DOHH2 (cell line): ENCODE results near the gene COL2A1.

ENCODE experiments used
- H3F3A ChIP-seq: fragments of 200-600 bp; sonication (generic), shearing (Covaris generic); 2 replicates; pipeline ENCODE4 v1.6.0; 2016; ENCODE audit warnings: antibody characterized with exemption, mild to moderate bottlenecking; ENCODE audit not compliant: control insufficient read depth, insufficient read depth
- H3K27ac ChIP-seq: fragments of 200-600 bp; sonication (generic); 2 replicates; pipeline ENCODE4 v1.5.1; 2014; ENCODE audit warnings: low read depth, mild to moderate bottlenecking, low read length, moderate library complexity
- H3K27me3 ChIP-seq: fragments of 200-600 bp; sonication (generic); 2 replicates; pipeline ENCODE4 v1.6.1; 2014; ENCODE audit warnings: mild to moderate bottlenecking, low read length, mixed read lengths; ENCODE audit not compliant: control insufficient read depth
- H3K36me3 ChIP-seq: fragments of 200-600 bp; sonication (generic); 2 replicates; pipeline ENCODE4 v1.6.1; 2014; ENCODE audit warnings: mild to moderate bottlenecking, low read length, moderate library complexity, mixed read lengths; ENCODE audit not compliant: control insufficient read depth
- H3K4me1 ChIP-seq: fragments of 200-600 bp; sonication (generic); 2 replicates; pipeline ENCODE4 v1.6.1; 2014; ENCODE audit warnings: mild to moderate bottlenecking, low read length, mixed read lengths; ENCODE audit not compliant: control insufficient read depth
- H3K4me2 ChIP-seq: fragments of 200-600 bp; sonication (generic); 2 replicates; pipeline ENCODE4 v1.6.0; 2014; ENCODE audit warnings: mild to moderate bottlenecking, low read length, moderate library complexity
- H3K4me3 ChIP-seq: fragments of 200-600 bp; sonication (generic); 2 replicates; pipeline ENCODE4 v1.5.1; 2014; ENCODE audit warnings: mild to moderate bottlenecking, low read length, mixed read lengths
- H3K79me2 ChIP-seq: fragments of 200-600 bp; sonication (generic); 2 replicates; pipeline ENCODE4 v1.6.1; 2014; ENCODE audit warnings: mild to moderate bottlenecking, low read length, mixed read lengths; ENCODE audit not compliant: control insufficient read depth
- H3K9me2 ChIP-seq: fragments of 200-600 bp; sonication (generic); replicated peaks from 2 replicates; pipeline ENCODE4 v1.6.1; 2014; ENCODE audit warnings: mild to moderate bottlenecking, low read length, mixed read lengths; ENCODE audit not compliant: control insufficient read depth
- H3K9me3 ChIP-seq: fragments of 200-600 bp; sonication (generic); 2 replicates; pipeline ENCODE4 v1.6.1; 2014; ENCODE audit warnings: antibody characterized with exemption, low read length, mixed read lengths; ENCODE audit not compliant: control insufficient read depth, insufficient read depth
- H4K20me1 ChIP-seq: fragments of 200-600 bp; sonication (generic); 2 replicates; pipeline ENCODE4 v1.6.0; 2014; ENCODE audit warnings: low read depth, mild to moderate bottlenecking, antibody characterized with exemption, low read length, moderate library complexity; ENCODE audit not compliant: control insufficient read depth, insufficient read depth
- CTCF ChIP-seq: fragments of 200-600 bp; sonication (generic); IDR thresholded peaks from one replicate; pipeline ENCODE4 v1.5.1; 2014; ENCODE audit warnings: antibody characterized with exemption, mild to moderate bottlenecking, low read depth, low read length; ENCODE audit not compliant: poor library complexity, severe bottlenecking
- EZH2phosphoT487 ChIP-seq: fragments of 200-600 bp; sonication (generic); IDR thresholded peaks from 2 replicates; pipeline ENCODE4 v1.6.1; 2017; ENCODE audit warnings: borderline replicate concordance, mild to moderate bottlenecking, antibody characterized with exemption, low read length, moderate library complexity, mixed read lengths

COL2A1 gene

GRCh38 chr12:48019639-48020265, 15.5 kb upstream of the COL2A1 start:
- H4K20me1 ChIP-seq, result no peaks in the 10 kb centered on the region
- no peaks in the 10 kb centered on the region for H3K9me3 ChIP-seq
- no peak overlapping the region for H3K4me3 ChIP-seq
- H3K27me3 ChIP-seq, result peaks cover 20% of the 10 kb centered on the region; the same call in 1 of the 2 replicates
- no peaks in the 10 kb centered on the region for H3K36me3 ChIP-seq
- no peaks in the 10 kb centered on the region for H3F3A ChIP-seq
- no peak overlapping the region for H3K27ac ChIP-seq
- H3K79me2 ChIP-seq, result no peaks in the 10 kb centered on the region
- H3K4me2 ChIP-seq, result no peak overlapping the region
- no peaks in the 10 kb centered on the region for H3K9me2 ChIP-seq
- no peaks in the 10 kb centered on the region for H3K4me1 ChIP-seq
- TF ChIP-seq CTCF (no peak), EZH2phosphoT487 (no peak)

DNA sequence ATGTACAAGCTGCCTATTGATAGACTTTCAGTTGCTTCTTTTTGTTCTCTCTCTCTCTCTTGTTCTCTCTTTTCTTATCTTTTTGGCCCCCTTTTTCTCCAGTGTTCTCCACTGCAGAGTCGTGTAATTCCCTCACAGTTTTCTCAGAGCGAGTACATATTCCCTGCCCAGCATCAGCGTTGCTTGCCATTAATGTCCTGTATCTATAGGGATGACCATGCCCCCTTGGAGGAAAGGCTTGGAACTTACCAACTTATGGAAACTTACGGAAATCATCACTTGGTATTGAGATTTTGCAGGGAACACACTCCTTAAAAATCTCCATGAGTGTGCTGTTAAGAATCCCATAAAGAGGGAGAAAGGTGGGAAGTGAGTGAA, 14.3 kb upstream of the COL2A1 start:
- H3K27ac ChIP-seq, result no peak overlapping the region
- H3K79me2 ChIP-seq, result no peaks in the 10 kb centered on the region
- no peaks in the 10 kb centered on the region for H3K9me2 ChIP-seq
- H3K36me3 ChIP-seq, result no peaks in the 10 kb centered on the region
- TF ChIP-seq EZH2phosphoT487, result no peak
- TF ChIP-seq CTCF, result no peak
- H3K4me2 ChIP-seq, result no peak overlapping the region
- H3K4me1 ChIP-seq, result no peaks in the 10 kb centered on the region
- peaks cover 20% of the 10 kb centered on the region; the same call in 1 of the 2 replicates for H3K27me3 ChIP-seq
- no peaks in the 10 kb centered on the region for H3F3A ChIP-seq
- H4K20me1 ChIP-seq, result no peaks in the 10 kb centered on the region
- H3K9me3 ChIP-seq, result no peaks in the 10 kb centered on the region
- H3K4me3 ChIP-seq, result no peak overlapping the region

- Histone ChIP-seq H3K4me3 (no peak overlapping the region), H3K36me3 (no peaks in the 10 kb centered on the region), H3K27ac (no peak overlapping the region), H3K27me3 (peaks cover 17% of the 10 kb centered on the region; the same call in 1 of the 2 replicates), H3F3A (no peaks in the 10 kb centered on the region), H4K20me1 (no peaks in the 10 kb centered on the region), H3K9me2 (no peaks in the 10 kb centered on the region), H3K79me2 (no peaks in the 10 kb centered on the region), H3K4me2 (no peak overlapping the region), H3K9me3 (no peaks in the 10 kb centered on the region), H3K4me1 (no peaks in the 10 kb centered on the region)
- TF ChIP-seq CTCF, result no peak
- no peak for TF ChIP-seq EZH2phosphoT487
Measured at GRCh38 chr12:48017921-48018617, 13.8 kb upstream of the COL2A1 start.
